Measurements from ENCODE around the gene RTN4. TPM values are rescaled to one million over a fixed set of nuclear protein-coding genes. Genes with fewer than 3 reads are reported as not detected.

The RTN4 gene
- total and polyA plus RNA-seq, 9 donors: 110 to 334 (median 200) TPM

DNA sequence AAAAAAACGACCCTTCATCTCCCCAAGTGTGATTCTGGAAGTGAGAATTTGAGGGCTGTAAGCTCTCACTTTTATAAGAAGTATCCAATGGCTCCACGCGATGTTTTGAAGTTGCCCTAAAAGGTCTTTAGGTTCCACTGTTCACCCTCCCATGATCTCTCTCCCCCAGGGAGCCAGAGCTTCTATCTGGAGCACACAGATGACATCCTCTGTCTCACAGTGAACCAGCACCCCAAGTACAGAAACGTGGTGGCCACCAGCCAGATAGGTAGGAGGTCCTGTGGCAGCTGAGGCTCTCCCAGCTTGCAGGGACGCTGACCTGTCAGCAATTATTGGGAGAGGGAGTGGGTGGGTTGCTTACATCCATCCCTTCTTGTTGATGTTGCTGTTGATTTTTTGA is 97.8 kb downstream of the RTN4 start:
- DNase-seq: no peak
- no peak overlapping the region for H3K4me3 ChIP-seq
- intact Hi-C loops (cut with DNase I): no loop called here
- no peaks in the 10 kb centered on the region for H3K27me3 ChIP-seq
- no peak overlapping the region for H3K27ac ChIP-seq
- 60 to 70% (median 64%) methylated on average over 5 of the region's 5 CpGs for WGBS, 3 donors
- no peaks in the 10 kb centered on the region for H3K9me3 ChIP-seq
- TF ChIP-seq EP300 (IDR thresholded peaks at IDR 0.05) (no peak), POLR2A (IDR thresholded peaks at IDR 0.05) (no peak)
- TF ChIP-seq, protein P1, sequence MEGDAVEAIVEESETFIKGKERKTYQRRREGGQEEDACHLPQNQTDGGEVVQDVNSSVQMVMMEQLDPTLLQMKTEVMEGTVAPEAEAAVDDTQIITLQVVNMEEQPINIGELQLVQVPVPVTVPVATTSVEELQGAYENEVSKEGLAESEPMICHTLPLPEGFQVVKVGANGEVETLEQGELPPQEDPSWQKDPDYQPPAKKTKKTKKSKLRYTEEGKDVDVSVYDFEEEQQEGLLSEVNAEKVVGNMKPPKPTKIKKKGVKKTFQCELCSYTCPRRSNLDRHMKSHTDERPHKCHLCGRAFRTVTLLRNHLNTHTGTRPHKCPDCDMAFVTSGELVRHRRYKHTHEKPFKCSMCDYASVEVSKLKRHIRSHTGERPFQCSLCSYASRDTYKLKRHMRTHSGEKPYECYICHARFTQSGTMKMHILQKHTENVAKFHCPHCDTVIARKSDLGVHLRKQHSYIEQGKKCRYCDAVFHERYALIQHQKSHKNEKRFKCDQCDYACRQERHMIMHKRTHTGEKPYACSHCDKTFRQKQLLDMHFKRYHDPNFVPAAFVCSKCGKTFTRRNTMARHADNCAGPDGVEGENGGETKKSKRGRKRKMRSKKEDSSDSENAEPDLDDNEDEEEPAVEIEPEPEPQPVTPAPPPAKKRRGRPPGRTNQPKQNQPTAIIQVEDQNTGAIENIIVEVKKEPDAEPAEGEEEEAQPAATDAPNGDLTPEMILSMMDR (IDR thresholded peaks at IDR 0.05): no peak
- no peaks in the 10 kb centered on the region for H3K4me1 ChIP-seq (ENCODE audit: insufficient read depth)
- H3K36me3 ChIP-seq: no peaks in the 10 kb centered on the region

DNA sequence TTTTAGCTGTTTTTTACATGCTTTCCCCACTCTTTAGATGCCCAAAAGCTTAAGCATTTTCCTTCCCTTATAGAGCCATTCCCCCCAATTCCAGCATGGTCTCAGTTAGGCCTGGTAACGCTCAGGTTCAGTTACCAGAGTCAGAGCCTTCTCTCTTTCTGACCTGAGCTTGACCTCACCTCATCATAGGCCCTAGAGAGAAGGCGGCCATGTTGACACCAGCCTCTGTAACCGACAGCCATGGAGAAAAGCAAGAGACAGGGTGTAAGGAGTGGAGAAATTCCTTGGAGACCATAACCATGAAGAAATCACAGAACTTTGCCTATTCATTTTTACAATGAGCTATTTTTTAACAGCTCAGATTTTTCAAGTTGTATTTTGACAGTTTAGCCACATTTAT is 99.4 kb downstream of the RTN4 start:
- intact Hi-C loops (cut with DNase I): no loop called here

DNA sequence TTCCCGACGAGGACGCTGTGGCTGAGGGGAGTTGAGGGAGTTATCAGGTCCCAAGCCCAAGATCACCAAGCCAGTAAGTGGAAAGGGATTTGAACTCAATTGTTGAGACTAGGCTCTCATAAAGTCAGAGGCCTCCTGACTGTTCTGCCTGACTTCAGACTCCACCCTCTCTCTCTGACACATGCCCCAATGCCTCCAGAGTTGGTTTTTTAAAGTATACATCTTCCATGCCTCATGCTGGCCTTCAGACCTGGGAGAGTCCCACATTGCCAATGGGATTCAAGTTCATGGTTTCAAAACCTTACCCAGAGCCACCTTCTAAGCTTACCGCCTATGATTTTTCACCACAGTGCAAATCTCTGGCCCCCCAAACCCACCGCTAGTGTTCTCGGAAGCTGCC is 100.8 kb downstream of the RTN4 start:
- no peaks in the 10 kb centered on the region for H3K36me3 ChIP-seq
- TF ChIP-seq EP300 (IDR thresholded peaks at IDR 0.05) (no peak), POLR2A (IDR thresholded peaks at IDR 0.05) (no peak)
- TF ChIP-seq, protein P1 (IDR thresholded peaks at IDR 0.05): no peak
- no peak for DNase-seq
- peaks cover 8% of the 10 kb centered on the region for H3K4me1 ChIP-seq (ENCODE audit: insufficient read depth)
- 90 to 94% (median 91%) methylated on average over 6 of the region's 6 CpGs for WGBS, 3 donors
- no peaks in the 10 kb centered on the region for H3K9me3 ChIP-seq
- H3K4me3 ChIP-seq: no peak overlapping the region
- H3K27ac ChIP-seq: no peak overlapping the region
- no peaks in the 10 kb centered on the region for H3K27me3 ChIP-seq
- intact Hi-C loops (cut with DNase I): no loop called here

More for the DNA sequence above, 99.4 kb downstream of the RTN4 start:
- no peaks in the 10 kb centered on the region for H3K27me3 ChIP-seq
- 94 to 98% (median 96%) methylated on average over 3 of the region's 3 CpGs for WGBS, 3 donors
- H3K4me3 ChIP-seq: no peak overlapping the region
- H3K4me1 ChIP-seq (ENCODE audit: insufficient read depth): peaks cover 4% of the 10 kb centered on the region
- DNase-seq: no peak
- TF ChIP-seq POLR2A (IDR thresholded peaks at IDR 0.05) (no peak), EP300 (IDR thresholded peaks at IDR 0.05) (no peak)
- TF ChIP-seq, protein P1 (IDR thresholded peaks at IDR 0.05): no peak
- no peaks in the 10 kb centered on the region for H3K36me3 ChIP-seq
- no peaks in the 10 kb centered on the region for H3K9me3 ChIP-seq
- no peak overlapping the region for H3K27ac ChIP-seq

DNA sequence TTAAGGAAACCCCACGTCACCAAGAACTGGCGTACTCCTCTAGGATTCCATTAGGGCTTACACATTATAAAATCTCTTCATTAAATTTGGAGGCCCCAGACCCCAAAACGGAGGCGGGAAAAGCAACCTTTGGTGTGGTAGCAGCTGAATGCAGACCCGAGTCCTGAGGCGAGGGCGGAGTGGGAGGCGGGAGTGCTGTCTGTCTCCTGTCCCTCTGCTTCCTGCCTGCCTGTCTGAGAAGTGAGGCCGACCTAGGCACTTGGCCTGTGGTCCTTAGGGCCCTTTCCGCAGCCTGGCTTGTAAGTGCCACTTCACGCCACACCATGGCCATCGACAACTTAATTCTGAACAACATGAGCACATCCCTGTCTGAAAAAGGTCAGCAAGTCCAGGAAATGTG is 102.1 kb downstream of the RTN4 start:
- Histone ChIP-seq H3K27me3 (no peaks in the 10 kb centered on the region), H3K4me1 (ENCODE audit: insufficient read depth) (peaks cover 8% of the 10 kb centered on the region), H3K27ac (no peak overlapping the region), H3K9me3 (no peaks in the 10 kb centered on the region), H3K4me3 (no peak overlapping the region), H3K36me3 (no peaks in the 10 kb centered on the region)
- 86 to 89% (median 87%) methylated on average over 12 of the region's 12 CpGs for WGBS, 3 donors
- intact Hi-C loops (cut with DNase I): no loop called here
- no peak for TF ChIP-seq POLR2A (IDR thresholded peaks at IDR 0.05)
- no peak for TF ChIP-seq EP300 (IDR thresholded peaks at IDR 0.05)
- TF ChIP-seq, protein P1 (IDR thresholded peaks at IDR 0.05): no peak
- DNase-seq: no peak
